Esophagus squamous epithelium (tissue), 4 donors: Measurements from ENCODE around the gene PCF11.

Source experiments
- POLR2A ChIP-seq, 4 donors: fragments of 450-650 bp; IDR thresholded peaks; one replicate each; pipeline ENCODE4 v1.6.1; 2017; ENCODE audit warnings: antibody characterized with exemption in 4 of 4, mild to moderate bottlenecking in 4 of 4, moderate library complexity in 3 of 4
- TF ChIP-seq, protein P1 (sequence below), 6 experiments: fragments of 450-650 bp in 4 of 6; fragments of 200-600 bp in 2 of 6; sonication (generic) in 2 of 6; IDR thresholded peaks; one replicate each; pipeline ENCODE4 v1.5.1; 2016 to 2019; ENCODE audit warnings: antibody characterized with exemption in 6 of 6, mild to moderate bottlenecking in 4 of 6, moderate library complexity in 4 of 6

DNA sequence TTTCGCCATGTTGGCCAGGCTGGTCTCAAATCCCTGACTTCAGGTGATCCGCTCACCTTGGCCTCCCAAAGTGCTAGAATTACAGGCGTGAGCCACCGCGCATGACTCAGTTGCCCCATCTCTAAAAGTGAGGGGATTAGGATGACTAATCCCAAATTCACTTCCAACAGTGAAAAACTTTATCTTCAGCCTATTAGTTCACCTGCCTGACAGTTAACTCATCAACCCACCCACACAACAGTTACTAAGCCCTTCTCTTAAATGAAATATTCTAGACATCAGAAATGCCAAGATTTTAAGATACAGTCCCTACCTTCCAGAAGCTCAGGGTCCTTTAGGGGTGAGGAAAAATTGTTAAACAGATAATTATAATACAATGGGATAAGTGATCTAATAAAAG is 34.6 kb downstream of the PCF11 start:
- TF ChIP-seq, protein P1, sequence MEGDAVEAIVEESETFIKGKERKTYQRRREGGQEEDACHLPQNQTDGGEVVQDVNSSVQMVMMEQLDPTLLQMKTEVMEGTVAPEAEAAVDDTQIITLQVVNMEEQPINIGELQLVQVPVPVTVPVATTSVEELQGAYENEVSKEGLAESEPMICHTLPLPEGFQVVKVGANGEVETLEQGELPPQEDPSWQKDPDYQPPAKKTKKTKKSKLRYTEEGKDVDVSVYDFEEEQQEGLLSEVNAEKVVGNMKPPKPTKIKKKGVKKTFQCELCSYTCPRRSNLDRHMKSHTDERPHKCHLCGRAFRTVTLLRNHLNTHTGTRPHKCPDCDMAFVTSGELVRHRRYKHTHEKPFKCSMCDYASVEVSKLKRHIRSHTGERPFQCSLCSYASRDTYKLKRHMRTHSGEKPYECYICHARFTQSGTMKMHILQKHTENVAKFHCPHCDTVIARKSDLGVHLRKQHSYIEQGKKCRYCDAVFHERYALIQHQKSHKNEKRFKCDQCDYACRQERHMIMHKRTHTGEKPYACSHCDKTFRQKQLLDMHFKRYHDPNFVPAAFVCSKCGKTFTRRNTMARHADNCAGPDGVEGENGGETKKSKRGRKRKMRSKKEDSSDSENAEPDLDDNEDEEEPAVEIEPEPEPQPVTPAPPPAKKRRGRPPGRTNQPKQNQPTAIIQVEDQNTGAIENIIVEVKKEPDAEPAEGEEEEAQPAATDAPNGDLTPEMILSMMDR (IDR thresholded peaks at IDR 0.05): no peak
- no peak for TF ChIP-seq POLR2A (IDR thresholded peaks at IDR 0.05)
